ENCODE data around the gene TRPV4.

GRCh38 chr12:109815757-109816617 lies 17.2 kb downstream of the TRPV4 start:
- TF ChIP-seq, protein P1, sequence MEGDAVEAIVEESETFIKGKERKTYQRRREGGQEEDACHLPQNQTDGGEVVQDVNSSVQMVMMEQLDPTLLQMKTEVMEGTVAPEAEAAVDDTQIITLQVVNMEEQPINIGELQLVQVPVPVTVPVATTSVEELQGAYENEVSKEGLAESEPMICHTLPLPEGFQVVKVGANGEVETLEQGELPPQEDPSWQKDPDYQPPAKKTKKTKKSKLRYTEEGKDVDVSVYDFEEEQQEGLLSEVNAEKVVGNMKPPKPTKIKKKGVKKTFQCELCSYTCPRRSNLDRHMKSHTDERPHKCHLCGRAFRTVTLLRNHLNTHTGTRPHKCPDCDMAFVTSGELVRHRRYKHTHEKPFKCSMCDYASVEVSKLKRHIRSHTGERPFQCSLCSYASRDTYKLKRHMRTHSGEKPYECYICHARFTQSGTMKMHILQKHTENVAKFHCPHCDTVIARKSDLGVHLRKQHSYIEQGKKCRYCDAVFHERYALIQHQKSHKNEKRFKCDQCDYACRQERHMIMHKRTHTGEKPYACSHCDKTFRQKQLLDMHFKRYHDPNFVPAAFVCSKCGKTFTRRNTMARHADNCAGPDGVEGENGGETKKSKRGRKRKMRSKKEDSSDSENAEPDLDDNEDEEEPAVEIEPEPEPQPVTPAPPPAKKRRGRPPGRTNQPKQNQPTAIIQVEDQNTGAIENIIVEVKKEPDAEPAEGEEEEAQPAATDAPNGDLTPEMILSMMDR (IDR thresholded peaks at IDR 0.05): no peak
- TF ChIP-seq EZH2 (IDR thresholded peaks at IDR 0.05): no peak
- TF ChIP-seq EZH2phosphoT487 (IDR thresholded peaks at IDR 0.05): no peak

Measured in neural progenitor cell (in vitro differentiated cells).